ENCODE results near the gene LIMS3.
"Not testable (repeated sequence)": the region's sequence is repeated elsewhere in the genome, so short reads cannot be mapped to it uniquely, and the experiment has no call there.

DNA sequence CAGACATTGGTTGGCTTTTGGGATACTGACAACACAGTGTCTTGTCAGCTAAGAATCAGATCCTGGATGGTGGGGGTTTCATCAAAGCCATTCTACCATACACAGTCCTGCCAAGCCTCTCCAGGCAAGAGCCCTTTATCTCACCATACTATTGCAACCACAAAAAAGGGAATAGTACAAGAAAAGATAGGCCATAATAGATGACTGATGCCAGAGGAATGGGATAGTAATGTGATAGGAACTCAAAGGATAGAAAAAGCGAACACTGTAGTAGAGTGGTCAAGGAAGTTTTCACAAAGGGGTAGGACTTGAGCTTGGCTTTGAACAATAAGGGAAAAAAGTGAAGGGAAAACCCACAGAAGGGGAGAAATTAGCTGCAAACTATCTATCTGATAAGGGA is 30.7 kb downstream of the LIMS3 start:
- TF ChIP-seq, protein P1, sequence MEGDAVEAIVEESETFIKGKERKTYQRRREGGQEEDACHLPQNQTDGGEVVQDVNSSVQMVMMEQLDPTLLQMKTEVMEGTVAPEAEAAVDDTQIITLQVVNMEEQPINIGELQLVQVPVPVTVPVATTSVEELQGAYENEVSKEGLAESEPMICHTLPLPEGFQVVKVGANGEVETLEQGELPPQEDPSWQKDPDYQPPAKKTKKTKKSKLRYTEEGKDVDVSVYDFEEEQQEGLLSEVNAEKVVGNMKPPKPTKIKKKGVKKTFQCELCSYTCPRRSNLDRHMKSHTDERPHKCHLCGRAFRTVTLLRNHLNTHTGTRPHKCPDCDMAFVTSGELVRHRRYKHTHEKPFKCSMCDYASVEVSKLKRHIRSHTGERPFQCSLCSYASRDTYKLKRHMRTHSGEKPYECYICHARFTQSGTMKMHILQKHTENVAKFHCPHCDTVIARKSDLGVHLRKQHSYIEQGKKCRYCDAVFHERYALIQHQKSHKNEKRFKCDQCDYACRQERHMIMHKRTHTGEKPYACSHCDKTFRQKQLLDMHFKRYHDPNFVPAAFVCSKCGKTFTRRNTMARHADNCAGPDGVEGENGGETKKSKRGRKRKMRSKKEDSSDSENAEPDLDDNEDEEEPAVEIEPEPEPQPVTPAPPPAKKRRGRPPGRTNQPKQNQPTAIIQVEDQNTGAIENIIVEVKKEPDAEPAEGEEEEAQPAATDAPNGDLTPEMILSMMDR (IDR thresholded peaks at IDR 0.05; ENCODE audit: low read depth, low read length): not testable (repeated sequence)
- TF ChIP-seq EZH2phosphoT487 (IDR thresholded peaks at IDR 0.05; ENCODE audit: low read depth): not testable (repeated sequence)
